ENCODE measurements around the gene AACS.
"Not testable (repeated sequence)": the region's sequence is repeated elsewhere in the genome, so short reads cannot be mapped to it uniquely, and the experiment has no call there.

The AACS gene

GRCh38 chr12:125065919-125066570, 810 bp downstream of the AACS start:
- peaks cover under 1% of the 10 kb centered on the region for H3K9me3 ChIP-seq (ENCODE audit: low read length)
- H3K27me3 ChIP-seq (ENCODE audit: insufficient read depth, low read length): no peaks in the 10 kb centered on the region
- peak overlapping the region; percentile 87 for H3K4me3 ChIP-seq (ENCODE audit: low read length)
- H2AFZ ChIP-seq (ENCODE audit: low read depth, low read length): peak overlapping the region; percentile 80
- peaks cover 13% of the 10 kb centered on the region for H3K4me1 ChIP-seq (ENCODE audit: insufficient read depth, low read length)
- no peaks in the 10 kb centered on the region for H3K36me3 ChIP-seq (ENCODE audit: insufficient read depth, low read length)

- H3K4me1 ChIP-seq (ENCODE audit: insufficient read depth, low read length): peaks cover 13% of the 10 kb centered on the region
- no peaks in the 10 kb centered on the region for H3K9me3 ChIP-seq (ENCODE audit: low read length)
- H3K4me3 ChIP-seq (ENCODE audit: low read length): no peak overlapping the region
- no peaks in the 10 kb centered on the region for H3K27me3 ChIP-seq (ENCODE audit: insufficient read depth, low read length)
- no peak overlapping the region for H2AFZ ChIP-seq (ENCODE audit: low read depth, low read length)
- H3K36me3 ChIP-seq (ENCODE audit: insufficient read depth, low read length): peaks cover 6% of the 10 kb centered on the region
These were observed 3.2 kb downstream of the AACS start for GRCh38 chr12:125068391-125068790.

GRCh38 chr12:125069616-125070015, 4.4 kb downstream of the AACS start:
- Histone ChIP-seq H3K27me3 (ENCODE audit: insufficient read depth, low read length) (no peaks in the 10 kb centered on the region), H3K4me1 (ENCODE audit: insufficient read depth, low read length) (peaks cover 11% of the 10 kb centered on the region)

GRCh38 chr12:125070112-125070511, 4.9 kb downstream of the AACS start:
- H3K4me1 ChIP-seq (ENCODE audit: insufficient read depth, low read length): peaks cover 7% of the 10 kb centered on the region
- H3K27me3 ChIP-seq (ENCODE audit: insufficient read depth, low read length): no peaks in the 10 kb centered on the region
- no peak overlapping the region for H2AFZ ChIP-seq (ENCODE audit: low read depth, low read length)
- no peaks in the 10 kb centered on the region for H3K9me3 ChIP-seq (ENCODE audit: low read length)
- peaks cover 10% of the 10 kb centered on the region for H3K36me3 ChIP-seq (ENCODE audit: insufficient read depth, low read length)
- no peak overlapping the region for H3K4me3 ChIP-seq (ENCODE audit: low read length)

More at GRCh38 chr12:125069616-125070015, 4.4 kb downstream of the AACS start:
- Histone ChIP-seq H3K36me3 (ENCODE audit: insufficient read depth, low read length) (peaks cover 10% of the 10 kb centered on the region), H2AFZ (ENCODE audit: low read depth, low read length) (no peak overlapping the region), H3K9me3 (ENCODE audit: low read length) (no peaks in the 10 kb centered on the region), H3K4me3 (ENCODE audit: low read length) (no peak overlapping the region)

GRCh38 chr12:125070661-125071390, 5.6 kb downstream of the AACS start:
- no peak overlapping the region for H3K4me3 ChIP-seq (ENCODE audit: low read length)
- H3K9me3 ChIP-seq (ENCODE audit: low read length): no peaks in the 10 kb centered on the region
- peaks cover 10% of the 10 kb centered on the region for H3K36me3 ChIP-seq (ENCODE audit: insufficient read depth, low read length)
- no peaks in the 10 kb centered on the region for H3K27me3 ChIP-seq (ENCODE audit: insufficient read depth, low read length)
- no peak overlapping the region for H2AFZ ChIP-seq (ENCODE audit: low read depth, low read length)
- H3K4me1 ChIP-seq (ENCODE audit: insufficient read depth, low read length): peaks cover 4% of the 10 kb centered on the region

GRCh38 chr12:125071456-125071855, 6.2 kb downstream of the AACS start:
- Histone ChIP-seq H3K27me3 (ENCODE audit: insufficient read depth, low read length) (no peaks in the 10 kb centered on the region), H3K36me3 (ENCODE audit: insufficient read depth, low read length) (peaks cover 17% of the 10 kb centered on the region), H3K9me3 (ENCODE audit: low read length) (no peaks in the 10 kb centered on the region), H3K4me1 (ENCODE audit: insufficient read depth, low read length) (no peaks in the 10 kb centered on the region), H2AFZ (ENCODE audit: low read depth, low read length) (no peak overlapping the region), H3K4me3 (ENCODE audit: low read length) (no peak overlapping the region)

- Histone ChIP-seq H3K9me3 (ENCODE audit: low read length) (no peaks in the 10 kb centered on the region), H3K4me3 (ENCODE audit: low read length) (no peak overlapping the region), H3K27me3 (ENCODE audit: insufficient read depth, low read length) (no peaks in the 10 kb centered on the region), H3K36me3 (ENCODE audit: insufficient read depth, low read length) (peaks cover 25% of the 10 kb centered on the region), H2AFZ (ENCODE audit: low read depth, low read length) (no peak overlapping the region), H3K4me1 (ENCODE audit: insufficient read depth, low read length) (no peaks in the 10 kb centered on the region)
These were observed 7.3 kb downstream of the AACS start for GRCh38 chr12:125072496-125072895.

- not testable (repeated sequence) for H3K4me3 ChIP-seq (ENCODE audit: low read length); H2AFZ ChIP-seq (ENCODE audit: low read depth, low read length); H3K4me1 ChIP-seq (ENCODE audit: insufficient read depth, low read length); H3K27me3 ChIP-seq (ENCODE audit: insufficient read depth, low read length); H3K9me3 ChIP-seq (ENCODE audit: low read length)
- peaks cover 37% of the 10 kb centered on the region for H3K36me3 ChIP-seq (ENCODE audit: insufficient read depth, low read length)
These were observed 9.1 kb downstream of the AACS start for GRCh38 chr12:125074294-125074693.

- H3K27me3 ChIP-seq (ENCODE audit: insufficient read depth, low read length): no peaks in the 10 kb centered on the region
- H3K9me3 ChIP-seq (ENCODE audit: low read length): no peaks in the 10 kb centered on the region
- no peaks in the 10 kb centered on the region for H3K4me1 ChIP-seq (ENCODE audit: insufficient read depth, low read length)
- no peak overlapping the region for H3K4me3 ChIP-seq (ENCODE audit: low read length)
- H2AFZ ChIP-seq (ENCODE audit: low read depth, low read length): no peak overlapping the region
- H3K36me3 ChIP-seq (ENCODE audit: insufficient read depth, low read length): peaks cover 44% of the 10 kb centered on the region
These were observed 10.9 kb downstream of the AACS start for GRCh38 chr12:125076103-125076502.

- no peak overlapping the region for H2AFZ ChIP-seq (ENCODE audit: low read depth, low read length)
- H3K4me3 ChIP-seq (ENCODE audit: low read length): no peak overlapping the region
- H3K36me3 ChIP-seq (ENCODE audit: insufficient read depth, low read length): peaks cover 49% of the 10 kb centered on the region
- no peaks in the 10 kb centered on the region for H3K9me3 ChIP-seq (ENCODE audit: low read length)
- H3K27me3 ChIP-seq (ENCODE audit: insufficient read depth, low read length): no peaks in the 10 kb centered on the region
- no peaks in the 10 kb centered on the region for H3K4me1 ChIP-seq (ENCODE audit: insufficient read depth, low read length)
These were observed 13.8 kb downstream of the AACS start for GRCh38 chr12:125079084-125079483.

- H3K27me3 ChIP-seq (ENCODE audit: insufficient read depth, low read length): no peaks in the 10 kb centered on the region
- H3K4me1 ChIP-seq (ENCODE audit: insufficient read depth, low read length): no peaks in the 10 kb centered on the region
- no peak overlapping the region for H2AFZ ChIP-seq (ENCODE audit: low read depth, low read length)
- H3K9me3 ChIP-seq (ENCODE audit: low read length): no peaks in the 10 kb centered on the region
- H3K4me3 ChIP-seq (ENCODE audit: low read length): no peak overlapping the region
- H3K36me3 ChIP-seq (ENCODE audit: insufficient read depth, low read length): peaks cover 50% of the 10 kb centered on the region
These were observed 14.7 kb downstream of the AACS start for GRCh38 chr12:125079648-125080645.

- Histone ChIP-seq H3K4me1 (ENCODE audit: insufficient read depth, low read length) (no peaks in the 10 kb centered on the region), H3K4me3 (ENCODE audit: low read length) (no peak overlapping the region), H3K9me3 (ENCODE audit: low read length) (peaks cover 4% of the 10 kb centered on the region), H2AFZ (ENCODE audit: low read depth, low read length) (no peak overlapping the region), H3K27me3 (ENCODE audit: insufficient read depth, low read length) (no peaks in the 10 kb centered on the region), H3K36me3 (ENCODE audit: insufficient read depth, low read length) (peaks cover 55% of the 10 kb centered on the region)
These were observed 16.2 kb downstream of the AACS start for GRCh38 chr12:125081427-125081826.

GRCh38 chr12:125083072-125083471, 17.8 kb downstream of the AACS start:
- Histone ChIP-seq H3K9me3 (ENCODE audit: low read length) (peaks cover 7% of the 10 kb centered on the region), H3K4me3 (ENCODE audit: low read length) (no peak overlapping the region), H3K4me1 (ENCODE audit: insufficient read depth, low read length) (no peaks in the 10 kb centered on the region), H2AFZ (ENCODE audit: low read depth, low read length) (no peak overlapping the region), H3K36me3 (ENCODE audit: insufficient read depth, low read length) (peaks cover 56% of the 10 kb centered on the region), H3K27me3 (ENCODE audit: insufficient read depth, low read length) (no peaks in the 10 kb centered on the region)

Data from neuron (in vitro differentiated cells).